ENCODE measurements around the gene TMPRSS2.

GRCh38 chr21:41536076-41536826, 28.3 kb upstream of the TMPRSS2 start:
- TF ChIP-seq CTCF (IDR thresholded peaks at IDR 0.05), result no peak
- TF ChIP-seq POLR2A (IDR thresholded peaks at IDR 0.05), result no peak

Measured in Peyer's patch (tissue), 4 donors.